HL-60/S4 treated with phorbol 12-myristate 13-acetate at 8.2 ng/mL for 4 days and 3 days (cell line): ENCODE measurements around the gene ZNF354C.
"Not testable (repeated sequence)": the region's sequence is repeated elsewhere in the genome, so short reads cannot be mapped to it uniquely, and the experiment has no call there.

Experiments used
- in situ Hi-C: fragments of 300-500 bp; cut with MboI; formaldehyde crosslinking; loops from 2 replicates; pipeline ENCODE4 v1.15.0; 2022; ENCODE audit warnings: low sequenced_read_pairs

Gene ZNF354C

DNA sequence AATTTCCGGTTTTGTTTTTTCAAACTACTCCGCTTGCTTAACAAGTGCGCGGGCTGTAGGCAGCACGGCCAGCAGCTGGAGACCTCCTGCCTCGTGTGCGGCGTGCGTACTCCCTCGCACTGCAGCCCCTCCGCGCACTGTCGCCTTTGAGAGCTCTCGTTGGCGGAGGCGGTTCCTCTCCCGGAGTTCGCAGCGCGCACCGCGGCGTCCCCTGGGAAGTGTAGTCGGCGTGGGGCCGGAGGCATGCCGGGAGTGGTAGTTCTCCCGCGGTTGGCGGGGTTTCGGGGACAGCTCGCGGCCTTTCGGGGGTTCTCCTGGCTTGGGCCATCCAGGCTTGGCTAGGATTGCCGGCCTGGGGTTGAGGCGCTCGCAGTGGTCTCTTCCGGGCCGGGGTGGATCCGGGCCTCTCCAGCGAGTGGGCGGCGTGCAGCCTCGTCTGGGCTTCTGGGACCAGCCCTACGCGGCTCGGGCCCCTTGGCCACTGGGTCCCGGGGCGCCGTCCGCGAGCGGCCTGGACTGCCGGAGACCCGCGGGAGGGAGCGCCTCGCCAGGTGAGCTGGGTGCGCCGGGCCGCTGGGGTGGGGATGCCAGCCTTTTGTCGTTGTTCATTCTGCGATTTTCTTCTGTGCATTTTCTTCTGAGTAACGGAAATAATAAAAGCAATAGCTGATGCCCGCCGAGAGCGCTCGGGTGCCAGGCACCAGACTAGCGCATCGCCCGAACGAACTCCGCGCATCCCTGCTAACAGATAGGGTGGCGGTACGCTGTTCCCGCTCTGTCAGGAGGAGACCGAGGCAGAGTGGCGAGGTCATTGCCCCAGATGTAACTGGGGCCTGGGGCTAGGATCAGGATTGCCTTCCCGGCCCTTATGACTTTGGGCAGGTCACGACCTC lies at the start of gene ZNF354C:
Gene ZNF354C (plus strand): TSS at position 258 of the 893 bp plus-strand sequence. CDS start 1,696 bp downstream, outside the sequence.
- in situ Hi-C loops = no loop called here

DNA sequence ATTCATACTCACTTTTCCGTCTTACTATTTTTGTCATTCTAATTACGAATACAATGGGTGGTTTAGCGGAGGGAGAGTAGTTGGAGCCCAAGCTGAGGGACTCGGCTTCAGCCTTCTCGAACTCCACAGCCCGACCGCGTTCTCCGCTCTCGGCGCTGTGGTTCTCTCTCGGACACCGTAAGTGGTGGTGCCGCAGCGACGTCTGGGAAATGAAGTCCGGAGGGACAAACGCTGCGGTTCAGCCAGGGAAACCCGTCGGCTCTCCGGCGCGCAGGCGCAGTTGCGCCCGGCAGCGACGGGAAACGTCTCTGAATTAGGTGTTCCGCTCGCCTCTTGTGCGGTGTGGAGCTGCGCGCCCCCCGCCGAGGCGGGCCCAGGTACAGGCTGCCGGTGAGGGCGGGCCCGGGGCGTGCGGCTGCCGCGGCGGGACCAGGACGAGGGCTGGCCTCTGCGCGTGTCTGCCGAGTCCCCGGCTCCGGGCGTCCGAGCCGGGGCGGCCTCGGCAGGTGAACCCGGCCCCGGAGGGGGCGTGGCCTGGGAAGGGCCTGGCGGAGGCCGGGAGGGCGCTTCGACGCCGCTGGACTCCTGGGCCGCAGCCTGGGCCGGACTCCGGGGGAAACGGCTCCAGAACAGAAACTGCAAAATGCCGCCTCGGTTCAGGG lies 36.5 kb upstream of the ZNF354C start, which contains the start of gene ZNF879:
Gene ZNF879 (plus strand): TSS at position 277 of the 662 bp plus-strand sequence. CDS start 1,201 bp downstream, outside the sequence.
- in situ Hi-C loops = no loop called here

DNA sequence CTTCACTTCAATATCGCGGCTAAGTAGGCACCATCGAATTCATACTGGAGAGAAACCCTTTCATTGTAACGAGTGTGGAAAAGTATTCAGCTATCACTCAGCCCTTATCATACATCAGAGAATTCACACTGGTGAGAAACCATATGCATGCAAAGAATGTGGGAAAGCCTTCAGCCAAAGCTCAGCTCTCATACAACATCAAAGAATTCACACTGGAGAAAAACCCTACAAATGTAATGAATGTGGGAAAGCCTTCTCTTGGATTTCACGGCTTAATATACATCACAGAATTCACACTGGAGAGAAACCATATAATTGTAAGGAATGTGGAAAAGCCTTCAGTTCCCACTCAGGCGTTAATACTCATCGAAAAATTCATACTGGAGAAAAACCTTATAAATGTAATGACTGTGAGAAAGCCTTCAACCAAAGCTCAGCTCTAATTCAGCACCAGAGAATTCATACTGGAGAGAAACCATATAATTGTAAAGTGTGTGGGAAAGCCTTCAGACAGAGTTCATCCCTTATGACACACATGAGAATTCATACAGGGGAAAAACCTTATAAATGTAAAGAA lies 27.1 kb upstream of the ZNF354C start:
- in situ Hi-C loops = no loop called here

DNA sequence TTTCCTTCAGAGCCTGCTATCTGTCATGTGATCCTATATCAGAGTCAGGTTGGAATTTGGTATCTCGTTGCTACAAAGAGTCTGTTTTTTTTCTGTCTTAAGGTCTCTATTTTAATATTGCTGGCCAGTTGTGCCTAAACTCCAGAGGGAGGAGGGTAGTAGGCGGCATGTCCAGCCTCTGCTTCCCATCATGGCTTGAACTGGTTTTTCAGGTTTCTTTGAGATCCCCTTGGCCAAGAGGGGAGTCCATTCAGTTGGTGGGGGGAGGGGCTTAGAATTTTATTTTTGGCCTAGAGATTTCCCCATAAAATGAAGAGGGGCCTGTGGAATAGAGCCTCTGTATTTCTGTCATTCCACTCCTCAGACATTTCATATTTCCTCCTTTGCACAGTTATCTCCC lies 15.4 kb upstream of the ZNF354C start:
- in situ Hi-C loops = no loop called here

DNA sequence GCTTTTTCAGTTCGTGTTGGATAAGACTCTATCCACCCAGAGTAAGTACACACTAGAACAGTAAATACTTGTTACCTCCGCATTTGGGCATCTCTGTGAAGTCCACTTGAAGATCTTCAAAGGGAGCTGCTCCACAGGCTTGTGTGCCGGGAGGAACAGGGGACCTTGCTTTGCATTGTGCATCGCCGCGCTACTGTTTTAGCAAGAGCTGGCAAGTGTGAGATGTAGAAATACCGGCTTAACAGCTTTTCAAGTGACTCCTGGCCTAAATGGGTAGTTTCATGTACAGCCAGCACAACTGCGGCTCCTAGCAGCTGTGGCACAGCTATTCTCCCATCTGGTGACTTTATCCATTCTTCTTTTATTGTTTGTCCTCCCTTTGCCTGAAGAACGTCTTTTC lies 8.4 kb upstream of the ZNF354C start:
- in situ Hi-C loops = no loop called here

DNA sequence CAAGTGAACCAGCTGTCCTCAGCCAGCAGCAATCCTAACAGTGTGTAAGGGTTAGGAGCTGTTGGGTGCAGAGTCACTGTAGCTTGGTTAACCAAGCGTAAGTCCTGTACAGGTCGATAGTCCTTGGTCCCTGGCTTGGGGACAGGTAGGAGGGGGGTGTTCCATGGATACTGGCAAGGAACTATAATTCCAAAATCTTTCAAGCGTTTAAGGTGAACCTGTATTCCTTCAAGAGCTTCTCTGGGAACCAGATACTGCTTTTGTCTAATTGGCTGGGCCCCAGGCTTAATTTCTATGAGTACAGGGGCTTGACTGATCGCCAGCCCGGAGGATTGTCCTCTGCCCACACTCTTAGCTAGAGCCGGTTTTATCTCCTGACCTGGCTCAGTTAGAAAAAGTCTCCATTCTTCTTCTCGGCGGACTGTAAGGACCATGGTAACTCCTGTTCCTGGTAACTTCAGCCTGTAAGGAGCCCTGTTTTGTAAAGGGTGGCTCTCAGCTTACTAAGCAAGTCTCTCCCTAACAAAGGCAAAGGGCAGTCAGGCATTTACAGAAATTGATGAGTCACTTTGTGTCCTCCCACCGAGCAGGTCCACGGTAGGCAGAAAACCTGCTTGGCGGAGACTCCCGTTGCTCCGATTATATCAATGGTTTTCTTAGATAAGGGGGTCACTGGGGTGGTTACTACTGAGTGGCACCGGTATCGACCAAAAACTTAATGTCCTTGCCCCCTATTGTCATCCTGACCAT lies 6.0 kb upstream of the ZNF354C start:
- in situ Hi-C loops = no loop called here

DNA sequence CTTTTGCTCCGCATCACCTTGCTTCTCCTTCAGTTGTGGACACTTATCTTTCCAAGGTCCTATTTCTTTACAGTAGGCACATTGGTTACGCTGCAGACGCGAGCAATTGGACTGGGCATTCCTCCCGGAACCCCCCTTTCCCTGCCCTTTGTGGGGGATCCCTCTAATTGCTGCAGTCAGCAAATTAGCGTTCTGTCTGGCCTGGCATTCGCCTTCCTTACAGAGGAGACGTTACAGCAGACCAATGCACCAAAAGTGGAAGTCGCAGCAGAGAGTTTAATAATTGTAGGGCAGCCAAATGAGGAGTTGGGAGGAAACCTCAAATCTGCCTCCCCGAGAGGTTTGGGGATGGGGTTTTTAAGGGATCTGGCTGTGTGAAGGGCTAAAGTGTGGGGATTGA lies 5.3 kb upstream of the ZNF354C start:
- in situ Hi-C loops = no loop called here

DNA sequence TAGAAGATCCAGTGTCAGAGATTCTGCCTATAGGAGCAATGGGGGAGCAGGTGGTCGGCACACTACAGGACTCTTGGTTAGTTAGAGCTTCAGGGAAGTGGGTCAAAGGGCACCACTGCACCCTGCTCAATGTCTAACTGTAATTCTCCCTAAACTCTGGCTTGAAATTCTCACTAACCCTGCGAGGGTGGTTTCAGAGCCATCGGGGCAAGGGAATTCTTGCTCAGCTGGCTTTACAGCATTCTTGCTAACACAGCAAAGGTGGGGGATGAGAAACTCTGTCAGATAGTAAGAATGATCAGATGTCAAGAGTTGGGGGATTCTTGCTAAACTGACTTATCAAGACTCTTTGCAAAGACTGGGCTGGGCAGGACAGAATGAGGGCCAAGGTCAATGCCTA lies 4.7 kb upstream of the ZNF354C start:
- in situ Hi-C loops = no loop called here

DNA sequence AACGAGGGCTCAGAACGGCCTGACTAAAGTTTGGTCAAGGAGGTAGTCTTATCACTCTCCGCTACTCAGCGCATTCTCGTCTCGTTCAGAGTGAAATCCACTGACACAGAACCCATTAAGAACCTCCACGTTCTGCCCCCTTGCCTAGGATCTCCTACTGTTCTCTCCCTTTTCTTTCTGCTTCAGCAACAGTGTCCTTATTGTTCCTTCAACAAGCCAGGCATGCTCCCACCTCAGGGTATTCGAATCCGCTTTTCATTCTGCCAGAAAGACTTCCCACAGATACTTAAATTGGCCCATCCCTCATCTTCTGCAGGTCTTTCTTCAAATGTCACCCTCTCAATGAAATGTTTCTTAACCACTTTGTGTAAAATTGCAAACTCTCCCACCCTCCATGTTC lies 4.3 kb upstream of the ZNF354C start:
- in situ Hi-C loops = no loop called here

DNA sequence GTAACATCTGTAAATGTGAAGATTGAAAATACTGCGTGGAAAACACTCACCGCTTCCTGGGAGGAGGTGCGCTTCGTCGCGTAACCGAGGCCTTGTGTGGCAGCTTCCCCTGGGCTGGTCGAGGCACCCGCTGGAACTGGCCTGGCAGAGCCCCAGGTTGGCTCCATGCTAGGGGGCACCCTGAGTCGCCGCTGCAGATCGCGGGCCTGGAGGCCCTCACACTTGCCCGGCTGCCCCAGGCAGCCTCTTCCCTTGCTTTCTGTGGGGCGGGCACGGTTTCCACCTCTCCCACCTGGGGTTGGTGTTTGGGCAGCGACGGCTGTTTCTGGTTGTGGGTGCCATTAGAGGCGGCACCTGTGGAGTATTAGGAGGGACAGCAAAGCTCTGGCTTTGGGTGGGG lies 852 bp downstream of the ZNF354C start:
- in situ Hi-C loops = no loop called here

DNA sequence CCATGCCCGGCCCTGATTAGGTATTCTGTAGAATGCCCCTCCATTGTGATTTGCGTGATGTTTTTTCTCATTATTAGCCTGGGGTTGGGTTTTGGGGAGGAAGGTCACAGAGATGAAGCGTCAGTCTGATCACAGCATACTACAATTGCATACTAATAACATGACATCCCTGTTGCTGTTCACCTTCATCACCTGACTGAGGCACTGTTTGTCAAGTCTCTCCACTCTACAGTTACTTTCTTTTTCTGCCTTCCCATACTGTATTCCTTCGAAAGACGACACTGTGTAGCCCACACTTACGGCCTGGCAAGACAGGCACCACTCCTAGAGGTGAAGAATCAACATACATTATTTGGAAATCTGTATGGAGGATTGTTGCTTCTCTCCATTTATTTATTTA lies 5.5 kb downstream of the ZNF354C start:
- in situ Hi-C loops = no loop called here

DNA sequence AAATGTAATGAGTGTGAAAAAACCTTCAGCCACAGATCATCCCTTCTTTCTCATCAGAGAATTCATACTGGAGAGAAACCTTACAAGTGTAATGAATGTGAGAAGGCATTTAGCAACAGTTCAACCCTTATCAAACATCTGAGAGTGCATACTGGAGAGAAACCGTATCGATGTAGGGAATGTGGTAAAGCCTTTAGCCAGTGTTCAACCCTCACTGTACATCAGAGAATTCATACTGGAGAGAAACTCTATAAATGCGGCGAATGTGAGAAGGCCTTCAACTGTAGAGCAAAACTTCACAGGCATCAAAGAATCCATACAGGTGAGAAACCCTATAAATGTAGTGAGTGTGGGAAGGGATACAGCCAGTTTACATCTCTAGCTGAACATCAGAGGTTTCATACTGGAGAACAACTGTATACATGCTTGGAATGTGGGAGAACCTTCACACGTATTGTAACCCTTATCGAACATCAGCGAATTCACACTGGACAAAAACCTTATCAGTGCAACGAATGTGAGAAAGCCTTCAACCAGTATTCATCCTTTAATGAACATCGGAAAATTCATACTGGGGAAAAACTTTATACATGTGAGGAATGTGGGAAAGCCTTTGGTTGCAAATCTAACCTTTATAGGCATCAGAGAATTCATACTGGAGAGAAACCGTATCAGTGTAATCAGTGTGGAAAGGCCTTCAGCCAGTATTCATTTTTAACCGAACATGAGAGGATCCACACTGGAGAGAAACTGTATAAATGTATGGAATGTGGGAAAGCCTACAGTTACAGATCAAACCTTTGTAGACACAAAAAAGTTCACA lies 19.2 kb downstream of the ZNF354C start:
- in situ Hi-C loops = no loop called here

DNA sequence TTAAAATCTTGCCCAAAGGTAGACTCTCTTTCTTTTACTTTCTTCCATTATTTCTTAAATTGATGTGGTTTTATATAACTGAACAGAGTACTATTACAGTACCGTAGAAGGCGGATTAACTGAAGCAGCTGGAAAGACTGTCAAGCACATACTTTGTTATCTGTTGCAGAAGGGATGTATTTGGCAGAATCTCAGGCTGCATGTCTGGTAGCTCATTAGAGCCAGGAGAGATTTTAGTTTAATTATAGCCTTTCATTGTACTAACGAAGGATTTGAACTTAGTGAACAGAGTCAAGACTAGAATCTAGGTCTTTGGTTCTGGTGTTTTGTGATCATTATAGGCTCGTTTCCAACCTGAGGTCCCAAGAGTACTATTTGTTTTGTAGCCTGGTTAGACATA lies 20.6 kb downstream of the ZNF354C start:
- in situ Hi-C loops = no loop called here

DNA sequence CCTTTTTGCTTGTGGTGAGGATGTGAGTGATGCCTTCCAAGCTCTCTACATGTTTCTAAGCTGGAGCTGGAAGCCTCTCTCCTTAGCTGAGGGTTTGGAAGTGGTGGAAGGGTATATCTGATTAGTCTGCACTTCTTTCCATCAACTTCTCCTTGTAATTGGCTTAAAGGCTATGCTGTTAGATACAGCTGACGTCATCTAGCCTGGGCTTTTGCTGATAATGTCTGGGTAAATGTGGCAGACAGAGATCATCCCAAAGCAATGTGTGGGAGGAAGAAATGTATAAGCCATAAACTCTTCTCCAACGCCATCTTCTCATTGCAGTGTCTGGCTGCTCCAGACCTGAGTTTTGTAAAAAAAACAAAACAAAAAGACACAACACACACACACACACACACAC lies 29.3 kb downstream of the ZNF354C start:
- in situ Hi-C loops = no loop called here

DNA sequence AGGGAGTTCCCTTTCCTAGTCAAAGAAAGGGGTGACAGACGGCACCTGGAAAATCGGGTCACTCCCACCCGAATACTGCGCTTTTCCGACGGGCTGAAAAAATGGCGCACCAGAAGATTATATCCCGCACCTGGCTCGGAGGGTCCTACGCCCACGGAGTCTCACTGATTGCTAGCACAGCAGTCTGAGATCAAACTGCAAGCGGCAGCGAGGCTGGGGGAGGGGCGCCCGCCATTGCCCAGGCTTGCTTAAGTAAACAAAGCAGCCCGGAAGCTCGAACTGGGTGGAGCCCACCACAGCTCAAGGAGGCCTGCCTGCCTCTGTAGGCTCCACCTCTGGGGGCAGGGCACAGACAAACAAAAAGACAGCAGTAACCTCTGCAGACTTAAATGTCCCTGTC lies 41.1 kb downstream of the ZNF354C start:
- in situ Hi-C loops = not testable (repeated sequence)

DNA sequence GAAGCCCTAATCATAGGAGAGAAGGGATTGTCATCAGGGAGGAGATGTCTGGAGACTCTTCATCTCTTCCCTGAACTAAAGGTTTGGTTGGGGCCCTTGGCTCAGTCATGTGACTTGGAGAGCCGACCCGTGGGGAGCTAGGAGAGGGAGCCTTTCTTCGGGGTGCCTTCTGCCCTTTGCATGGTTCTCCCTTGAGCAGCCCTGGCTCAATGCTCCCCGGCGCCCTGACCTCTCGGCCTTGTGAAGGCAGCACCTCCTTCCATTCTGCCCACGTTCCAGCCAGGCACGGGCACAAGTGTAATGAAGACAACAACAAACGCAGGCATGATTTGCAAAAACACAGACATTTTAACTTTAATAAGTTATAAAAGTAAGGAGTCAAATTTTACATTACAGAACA lies 50.4 kb downstream of the ZNF354C start:
- in situ Hi-C loops = no loop called here

DNA sequence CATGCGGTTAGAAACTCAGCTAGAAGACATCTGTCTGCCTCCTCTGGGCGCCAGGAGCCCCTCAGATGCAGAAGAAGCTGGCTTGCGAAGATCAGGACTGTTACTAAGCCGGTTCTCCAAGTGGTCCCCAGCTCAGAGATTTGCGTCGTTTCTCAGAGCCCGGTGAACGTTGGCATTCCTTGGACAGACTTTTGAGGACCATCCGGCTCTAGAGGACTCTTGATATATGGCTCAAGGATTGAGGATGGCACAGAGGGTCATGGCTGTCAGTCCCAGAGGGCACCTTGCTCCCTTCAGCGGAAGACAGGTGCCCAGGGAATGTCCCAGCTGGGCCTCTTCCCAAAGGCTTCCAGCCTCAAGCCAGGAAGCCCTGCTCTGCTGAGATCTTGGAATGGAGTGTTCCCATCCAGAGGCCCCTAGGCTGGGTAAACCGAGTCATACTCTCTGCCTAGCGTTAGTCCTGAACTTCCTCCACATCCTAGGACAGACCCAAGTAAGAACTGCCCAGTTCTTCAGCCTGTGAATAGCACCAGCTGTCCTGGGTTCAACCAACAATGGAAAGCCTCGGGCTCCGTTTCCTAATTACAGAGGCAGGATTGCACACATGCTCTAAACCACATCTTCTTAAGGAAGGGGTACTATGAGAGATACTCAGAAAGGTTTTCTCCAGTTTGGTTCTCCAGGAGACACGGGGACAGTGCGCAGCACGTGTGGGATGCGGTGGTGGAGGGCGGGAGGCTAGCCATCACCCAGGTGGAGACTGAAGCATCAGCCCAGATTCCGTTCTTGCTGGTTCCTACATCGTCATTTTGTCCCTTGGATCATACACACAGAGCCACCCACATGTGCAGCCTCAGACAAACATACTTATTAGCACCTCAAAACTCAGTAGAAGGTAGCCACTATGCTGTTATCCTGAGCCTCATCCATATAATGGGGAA lies 51.4 kb downstream of the ZNF354C start:
- in situ Hi-C loops = no loop called here

DNA sequence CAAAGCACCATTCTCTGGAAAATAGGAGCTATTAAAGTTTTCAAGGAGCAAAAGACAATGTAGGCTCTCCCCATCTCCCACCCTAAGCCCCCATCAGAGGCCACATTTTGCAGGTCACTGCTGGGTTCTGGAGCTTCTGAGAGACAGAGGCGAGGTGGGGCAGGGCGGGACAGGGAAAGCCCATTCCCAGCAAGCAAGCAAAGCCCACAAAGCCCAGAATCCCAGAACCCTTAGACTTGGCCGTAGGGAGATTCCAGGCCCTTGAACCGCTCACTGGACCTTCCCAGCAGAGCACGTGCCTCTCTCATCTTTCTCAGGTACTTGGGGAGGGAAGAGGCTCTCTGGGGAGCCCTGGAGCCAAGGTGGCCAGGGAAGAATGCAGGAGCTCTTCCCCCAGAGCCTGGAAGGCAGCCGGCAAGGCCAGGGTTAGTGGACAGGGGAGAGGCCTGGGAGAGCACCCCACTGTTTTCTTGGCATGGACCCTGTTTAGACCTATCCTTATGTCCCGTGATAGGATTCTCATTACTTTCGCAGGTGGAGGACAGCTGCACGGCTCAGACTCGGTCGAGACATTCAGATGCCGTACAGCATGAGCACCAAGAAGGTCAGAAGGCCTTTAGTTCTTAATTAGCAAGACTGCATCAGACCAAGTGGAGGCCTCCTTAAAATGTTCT lies 52.4 kb downstream of the ZNF354C start:
- in situ Hi-C loops = no loop called here

DNA sequence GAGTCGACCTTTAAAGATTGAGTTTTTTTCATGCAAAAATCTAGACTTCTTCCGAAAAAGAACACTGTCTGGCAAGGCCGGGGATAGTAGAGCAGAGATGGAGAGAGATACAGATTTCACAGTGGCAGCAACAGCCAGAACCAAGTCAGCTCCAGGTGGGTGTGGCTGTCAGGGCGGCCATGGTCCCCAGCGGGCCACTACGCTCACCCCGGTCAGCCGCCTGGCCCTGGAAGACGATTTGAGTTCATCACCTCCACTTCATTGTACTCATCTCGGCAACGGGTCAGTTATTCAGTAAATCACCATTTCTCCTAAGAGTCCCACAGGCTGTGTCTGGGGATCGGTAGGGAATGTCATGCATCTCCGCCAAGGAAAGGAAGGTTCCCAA lies 53.0 kb downstream of the ZNF354C start:
- in situ Hi-C loops = no loop called here
